ENCODE measurements around the gene HECA.

GRCh38 chr6:139112146-139112545, 22.7 kb upstream of the HECA start:
- TF ChIP-seq CTCF (IDR thresholded peaks at IDR 0.05) (no peak), POLR2A (IDR thresholded peaks at IDR 0.05) (no peak)

Measured in thyroid gland (tissue), 4 donors.